ENCODE data around the gene OSBPL6.

GRCh38 chr2:178227187-178227586, 32.9 kb downstream of the OSBPL6 start:
- TF ChIP-seq CTCF (conservative IDR thresholded peaks at IDR 0.05 in 1 of 2, IDR thresholded peaks at IDR 0.05 in 1 of 2; ENCODE audit: extremely low read depth in 1 of 2, insufficient read depth in 1 of 2, low read depth in 1 of 2, low read length in 2 of 2) (no peak), EZH2 (IDR thresholded peaks at IDR 0.05; ENCODE audit: borderline replicate concordance, low read length) (no peak)
